Upper lobe of left lung (tissue), 4 donors: ENCODE data around the gene TMTC2.

Experiments used
- EP300 ChIP-seq, 4 donors: sonication (generic); formaldehyde crosslinking; IDR thresholded peaks; one replicate each; pipeline ENCODE4 v1.5.1; 2017; ENCODE audit warnings: antibody characterized with exemption in 4 of 4, control low read depth in 2 of 4
- POLR2AphosphoS5 ChIP-seq, 2 donors: sonication (generic); formaldehyde crosslinking; IDR thresholded peaks; one replicate each; pipeline ENCODE4 v1.5.1; 2017; ENCODE audit warnings: antibody characterized with exemption in 2 of 2
- TF ChIP-seq, protein P1 (sequence below), 6 experiments: fragments of 450-650 bp in 4 of 6; fragments of 200-600 bp in 2 of 6; sonication (generic) in 2 of 6; IDR thresholded peaks; one replicate each; pipeline ENCODE4 v1.5.1; 2016 to 2019; ENCODE audit warnings: antibody characterized with exemption in 6 of 6

DNA sequence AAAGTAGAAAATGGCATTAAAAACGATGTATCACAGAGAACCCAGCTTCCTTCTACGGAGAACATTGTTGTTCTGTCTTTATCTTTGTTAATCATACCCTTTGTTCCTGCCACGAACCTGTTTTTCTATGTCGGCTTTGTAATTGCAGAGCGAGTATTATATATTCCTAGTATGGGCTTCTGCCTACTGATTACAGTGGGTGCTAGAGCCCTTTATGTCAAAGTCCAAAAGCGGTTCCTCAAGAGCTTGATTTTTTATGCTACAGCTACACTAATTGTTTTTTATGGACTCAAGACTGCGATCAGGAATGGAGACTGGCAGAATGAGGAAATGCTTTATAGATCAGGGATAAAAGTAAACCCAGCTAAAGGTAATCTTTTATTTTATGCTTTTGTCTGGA is 209.6 kb downstream of the TMTC2 start:
- TF ChIP-seq EP300 (IDR thresholded peaks at IDR 0.05) (no peak), POLR2AphosphoS5 (IDR thresholded peaks at IDR 0.05) (no peak)
- TF ChIP-seq, protein P1, sequence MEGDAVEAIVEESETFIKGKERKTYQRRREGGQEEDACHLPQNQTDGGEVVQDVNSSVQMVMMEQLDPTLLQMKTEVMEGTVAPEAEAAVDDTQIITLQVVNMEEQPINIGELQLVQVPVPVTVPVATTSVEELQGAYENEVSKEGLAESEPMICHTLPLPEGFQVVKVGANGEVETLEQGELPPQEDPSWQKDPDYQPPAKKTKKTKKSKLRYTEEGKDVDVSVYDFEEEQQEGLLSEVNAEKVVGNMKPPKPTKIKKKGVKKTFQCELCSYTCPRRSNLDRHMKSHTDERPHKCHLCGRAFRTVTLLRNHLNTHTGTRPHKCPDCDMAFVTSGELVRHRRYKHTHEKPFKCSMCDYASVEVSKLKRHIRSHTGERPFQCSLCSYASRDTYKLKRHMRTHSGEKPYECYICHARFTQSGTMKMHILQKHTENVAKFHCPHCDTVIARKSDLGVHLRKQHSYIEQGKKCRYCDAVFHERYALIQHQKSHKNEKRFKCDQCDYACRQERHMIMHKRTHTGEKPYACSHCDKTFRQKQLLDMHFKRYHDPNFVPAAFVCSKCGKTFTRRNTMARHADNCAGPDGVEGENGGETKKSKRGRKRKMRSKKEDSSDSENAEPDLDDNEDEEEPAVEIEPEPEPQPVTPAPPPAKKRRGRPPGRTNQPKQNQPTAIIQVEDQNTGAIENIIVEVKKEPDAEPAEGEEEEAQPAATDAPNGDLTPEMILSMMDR (IDR thresholded peaks at IDR 0.05) = no peak
